RWPE2 (cell line): ENCODE results near the gene WDCP.
A peak's percentile ranks its signal among the peaks of the same experiment; 100 is the strongest.

Source experiments
- ATAC-seq: fragments of 200-7000 bp; cut with Tn5 transposase; 3 replicates; pipeline ENCODE4 v1.9.1; 2021; ENCODE audit warnings: low read depth
- DNase-seq: peaks from one replicate; pipeline ENCODE4 v3.0.0-alpha.2; 2020; ENCODE audit warnings: low spot score
- H3K27ac ChIP-seq: fragments of 450-650 bp; 2 replicates; pipeline ENCODE4 v1.5.1; 2017; ENCODE audit warnings: mild to moderate bottlenecking; ENCODE audit not compliant: poor library complexity, severe bottlenecking
- H3K27me3 ChIP-seq: fragments of 250-450 bp; sonication (Bioruptor Pico); 2 replicates; pipeline ENCODE4 v1.5.1; 2021; ENCODE audit warnings: mild to moderate bottlenecking, moderate library complexity; ENCODE audit not compliant: insufficient read depth, poor library complexity, severe bottlenecking
- H3K36me3 ChIP-seq: fragments of 250-450 bp; sonication (Bioruptor Pico); 2 replicates; pipeline ENCODE4 v1.5.1; 2020; ENCODE audit warnings: low read depth, mild to moderate bottlenecking, moderate library complexity
- H3K4me1 ChIP-seq: fragments of 250-450 bp; sonication (Bioruptor Pico); 2 replicates; pipeline ENCODE4 v1.5.1; 2021; ENCODE audit warnings: mild to moderate bottlenecking, moderate library complexity; ENCODE audit not compliant: insufficient read depth, poor library complexity, severe bottlenecking
- H3K4me3 ChIP-seq: fragments of 250-450 bp; sonication (Bioruptor Pico); 2 replicates; pipeline ENCODE4 v1.5.1; 2021; ENCODE audit warnings: mild to moderate bottlenecking, moderate library complexity; ENCODE audit not compliant: severe bottlenecking
- H3K9me3 ChIP-seq: fragments of 250-450 bp; sonication (Bioruptor Pico); 2 replicates; pipeline ENCODE4 v1.5.1; 2021; ENCODE audit warnings: mild to moderate bottlenecking, moderate library complexity; ENCODE audit not compliant: severe bottlenecking
- CTCF ChIP-seq: fragments of 450-650 bp; IDR thresholded peaks from one replicate; pipeline ENCODE4 v1.5.1; 2017; ENCODE audit warnings: mild to moderate bottlenecking, moderate library complexity; ENCODE audit not compliant: poor library complexity, severe bottlenecking

WDCP gene

GRCh38 chr2:24075915-24076848 lies 29.0 kb upstream of the WDCP start, which contains the start of gene SF3B6:
Gene SF3B6 (minus strand): TSS chr2:24076326. CDS start chr2:24076229, 97 bp downstream.
- no peaks in the 10 kb centered on the region for H3K27me3 ChIP-seq
- H3K36me3 ChIP-seq = peaks cover 43% of the 10 kb centered on the region
- peak within 1 kb of the TSS; percentile 78 for H3K27ac ChIP-seq
- H3K4me3 ChIP-seq = peak within 1 kb of the TSS; percentile 69
- H3K4me1 ChIP-seq = no peaks in the 10 kb centered on the region
- peak; percentile 82 for ATAC-seq
- peak; percentile 100 for DNase-seq
- H3K9me3 ChIP-seq = no peaks in the 10 kb centered on the region
- no peak for TF ChIP-seq CTCF

- Histone ChIP-seq H3K36me3 (peaks cover 52% of the 10 kb centered on the region), H3K27ac (peak overlapping the region; percentile 78)
These were observed 28.1 kb upstream of the WDCP start for GRCh38 chr2:24075259-24075658.

GRCh38 chr2:24073816-24074215 lies 26.6 kb upstream of the WDCP start:
- Histone ChIP-seq H3K9me3 (no peaks in the 10 kb centered on the region), H3K4me3 (no peak overlapping the region), H3K27ac (no peak overlapping the region), H3K4me1 (no peaks in the 10 kb centered on the region), H3K36me3 (peaks cover 60% of the 10 kb centered on the region), H3K27me3 (no peaks in the 10 kb centered on the region)
- DNase-seq (no peak), ATAC-seq (no peak)
- TF ChIP-seq CTCF = no peak

More at GRCh38 chr2:24075259-24075658, 28.1 kb upstream of the WDCP start:
- Histone ChIP-seq H3K4me3 (peak overlapping the region; percentile 56), H3K4me1 (no peaks in the 10 kb centered on the region), H3K9me3 (no peaks in the 10 kb centered on the region), H3K27me3 (no peaks in the 10 kb centered on the region)
- DNase-seq = no peak
- no peak for ATAC-seq
- no peak for TF ChIP-seq CTCF

GRCh38 chr2:24072259-24072658 lies 25.1 kb upstream of the WDCP start:
- no peaks in the 10 kb centered on the region for H3K4me1 ChIP-seq
- H3K27ac ChIP-seq = no peak overlapping the region
- peaks cover 75% of the 10 kb centered on the region for H3K36me3 ChIP-seq
- DNase-seq (no peak), ATAC-seq (no peak)
- no peak overlapping the region for H3K4me3 ChIP-seq
- TF ChIP-seq CTCF = no peak
- H3K27me3 ChIP-seq = no peaks in the 10 kb centered on the region
- no peaks in the 10 kb centered on the region for H3K9me3 ChIP-seq

GRCh38 chr2:24065341-24065740 lies 18.1 kb upstream of the WDCP start:
- no peaks in the 10 kb centered on the region for H3K27me3 ChIP-seq
- no peaks in the 10 kb centered on the region for H3K4me1 ChIP-seq
- TF ChIP-seq CTCF = no peak
- peaks cover 43% of the 10 kb centered on the region for H3K36me3 ChIP-seq
- no peak for ATAC-seq
- no peaks in the 10 kb centered on the region for H3K9me3 ChIP-seq
- no peak overlapping the region for H3K27ac ChIP-seq
- no peak for DNase-seq
- H3K4me3 ChIP-seq = no peak overlapping the region
